NCI-H748 (cell line): ENCODE results near the gene EFHD1.
A peak's percentile ranks its signal among the peaks of the same experiment; 100 is the strongest.
"Not testable (repeated sequence)": the region's sequence is repeated elsewhere in the genome, so short reads cannot be mapped to it uniquely, and the experiment has no call there.

Source experiments
- DNase-seq: peaks from one replicate; lab custom pipeline; 2025; ENCODE audit not compliant: unreplicated experiment; lab: John Stamatoyannopoulos, UW

Gene EFHD1

DNA sequence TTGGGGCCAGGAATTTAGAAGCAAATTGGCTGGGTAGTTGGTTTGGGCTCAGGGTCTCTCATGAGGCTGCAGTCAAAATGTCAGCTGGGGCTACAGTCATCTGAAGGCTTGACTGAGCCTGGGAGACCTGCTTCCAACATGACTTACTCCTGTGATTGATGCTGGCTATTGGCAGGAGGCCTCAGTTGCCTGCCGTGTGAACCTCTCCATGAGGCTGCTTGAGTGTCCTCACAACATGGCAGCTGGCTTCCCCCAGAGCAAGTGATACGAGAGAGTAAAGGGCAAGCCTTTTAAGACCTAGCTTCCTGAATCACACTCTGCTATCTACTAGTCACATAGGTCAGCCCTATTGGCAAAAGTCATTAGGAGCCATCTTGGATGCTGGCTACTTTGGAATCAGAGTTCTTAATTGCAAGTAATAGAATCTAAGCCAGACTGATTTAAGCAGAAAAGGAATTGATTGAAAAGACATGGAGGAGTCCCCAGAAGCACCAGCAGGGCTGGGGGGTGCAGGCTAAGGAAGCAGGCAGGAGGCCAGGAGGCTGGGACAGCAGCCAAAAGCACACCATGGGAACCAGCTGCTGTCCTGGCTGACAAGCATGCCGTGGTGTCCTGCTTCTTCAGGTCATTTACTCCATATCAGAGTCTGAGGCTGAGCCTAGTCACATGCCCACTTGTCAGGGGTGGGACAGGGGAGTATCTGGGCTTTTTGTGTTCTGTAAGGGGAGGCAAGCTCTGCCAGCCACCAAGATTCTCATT is 55.9 kb downstream of the EFHD1 start:
- DNase-seq = no peak

DNA sequence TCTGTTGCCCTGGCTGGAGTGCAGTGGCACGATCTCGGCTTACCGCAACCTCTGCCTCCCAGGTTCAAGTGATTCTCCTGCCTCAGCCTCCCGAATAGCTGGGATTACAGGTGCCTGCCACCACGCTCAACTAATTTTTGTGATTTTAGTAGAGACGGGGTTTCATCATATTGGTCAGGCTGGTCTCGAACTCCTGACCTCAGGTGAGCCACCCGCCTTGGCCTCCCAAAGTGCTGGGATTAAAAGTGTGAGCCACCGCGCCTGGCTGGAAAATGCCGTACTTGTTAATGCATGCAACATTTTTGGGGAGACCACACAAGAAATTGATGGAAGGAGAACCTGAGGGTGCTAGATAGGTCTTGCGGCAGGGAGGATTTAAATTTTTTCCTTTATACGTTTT is 57.7 kb downstream of the EFHD1 start:
- not testable (repeated sequence) for DNase-seq

DNA sequence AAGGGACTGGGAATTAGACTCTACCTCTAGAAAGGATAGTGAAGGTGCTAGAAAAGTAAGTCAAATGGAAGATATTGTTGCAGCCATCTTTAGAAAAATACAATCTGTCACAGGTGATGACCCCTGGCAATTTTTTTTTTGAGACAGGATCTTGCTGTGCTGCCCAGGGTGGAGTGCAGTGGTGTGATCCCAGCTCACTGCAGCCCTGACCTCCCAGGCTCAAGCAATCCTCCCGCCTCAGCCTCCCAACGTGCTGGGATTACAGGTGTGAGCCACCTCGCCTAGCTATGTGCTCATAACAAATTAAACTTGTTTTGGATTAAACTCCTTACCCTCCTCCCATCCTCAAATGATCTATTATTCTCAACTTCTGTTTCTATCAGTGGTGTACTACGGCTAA is 59.9 kb downstream of the EFHD1 start:
- DNase-seq = no peak

DNA sequence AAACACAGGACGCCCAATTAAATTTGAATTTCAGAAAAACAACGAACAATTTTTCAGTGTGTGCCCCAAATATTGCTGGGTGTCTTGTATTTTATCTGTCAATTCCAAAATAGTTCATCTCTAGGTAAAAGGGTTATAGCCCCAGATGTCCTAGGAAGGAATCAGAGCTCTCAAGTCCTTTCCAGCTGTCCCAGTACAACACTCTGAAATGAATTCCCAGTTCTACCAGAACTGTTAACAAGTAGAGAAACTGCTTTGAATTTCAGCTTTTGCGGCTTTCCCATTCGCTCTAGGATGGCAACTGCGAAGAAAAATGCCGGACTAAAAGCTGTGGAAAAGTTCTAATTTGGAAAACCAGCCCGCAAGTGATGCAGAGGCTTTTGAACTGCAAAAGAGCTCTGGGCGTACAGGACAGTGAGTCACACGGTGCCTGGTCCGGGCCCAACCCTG is 63.2 kb downstream of the EFHD1 start:
- DNase-seq = no peak

GRCh38 chr2:232697059-232697806 is 63.8 kb downstream of the EFHD1 start, which contains the start of gene GIGYF2:
TSS of gene GIGYF2 (plus strand) at chr2:232697331. CDS start at chr2:232735198, 37,867 bp downstream.
- DNase-seq = peak; percentile 95

GRCh38 chr2:232697807-232698110 is 64.4 kb downstream of the EFHD1 start:
- DNase-seq = peak; percentile 65

DNA sequence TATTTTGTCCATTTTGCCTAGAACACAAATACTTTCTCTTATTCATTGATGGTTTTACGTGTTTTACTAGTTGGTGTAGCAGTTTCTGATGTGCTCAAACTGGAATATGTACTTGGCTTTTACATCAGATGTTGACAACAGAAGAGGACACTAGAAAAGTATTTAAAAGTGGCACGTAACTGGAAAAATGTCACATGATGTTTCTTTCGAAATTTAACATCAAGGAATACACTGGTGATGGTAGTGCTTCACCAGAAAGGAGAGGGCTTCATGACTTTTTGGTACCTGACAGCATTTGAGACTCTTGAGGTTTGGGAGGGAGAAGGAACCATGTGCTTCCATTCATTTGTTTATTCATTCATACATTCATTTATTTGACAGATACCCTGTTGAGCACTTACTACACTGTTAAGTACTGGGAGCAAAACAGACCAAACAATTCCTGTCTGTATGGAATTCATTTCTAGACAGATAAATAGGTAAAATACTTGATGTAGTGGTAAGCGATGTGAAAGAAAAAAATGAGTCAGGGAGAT is 65.2 kb downstream of the EFHD1 start:
- no peak for DNase-seq

GRCh38 chr2:232699110-232699509 is 65.7 kb downstream of the EFHD1 start:
- no peak for DNase-seq

GRCh38 chr2:232700154-232700553 is 66.8 kb downstream of the EFHD1 start:
- no peak for DNase-seq

DNA sequence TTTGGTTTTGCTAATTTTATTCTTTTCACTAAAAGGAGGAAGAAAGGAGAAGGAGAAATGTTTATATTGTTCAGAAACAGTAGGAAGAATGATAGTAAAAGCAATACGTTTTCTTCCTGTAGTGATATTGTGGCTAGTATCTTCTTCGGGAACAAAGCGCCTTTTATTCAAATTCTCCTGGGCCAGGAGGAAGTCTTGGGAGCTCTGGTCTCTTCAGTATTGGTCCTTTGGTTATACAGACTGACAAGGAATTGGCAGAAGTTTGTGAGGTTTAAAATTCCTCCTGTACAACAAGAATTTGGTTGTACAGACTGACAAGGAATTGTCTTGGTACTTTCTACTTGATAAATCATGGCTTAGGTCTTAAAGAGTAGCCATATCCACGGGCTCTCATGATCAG is 73.7 kb downstream of the EFHD1 start:
- DNase-seq = no peak

GRCh38 chr2:232713505-232713904 is 80.1 kb downstream of the EFHD1 start:
- DNase-seq = no peak

DNA sequence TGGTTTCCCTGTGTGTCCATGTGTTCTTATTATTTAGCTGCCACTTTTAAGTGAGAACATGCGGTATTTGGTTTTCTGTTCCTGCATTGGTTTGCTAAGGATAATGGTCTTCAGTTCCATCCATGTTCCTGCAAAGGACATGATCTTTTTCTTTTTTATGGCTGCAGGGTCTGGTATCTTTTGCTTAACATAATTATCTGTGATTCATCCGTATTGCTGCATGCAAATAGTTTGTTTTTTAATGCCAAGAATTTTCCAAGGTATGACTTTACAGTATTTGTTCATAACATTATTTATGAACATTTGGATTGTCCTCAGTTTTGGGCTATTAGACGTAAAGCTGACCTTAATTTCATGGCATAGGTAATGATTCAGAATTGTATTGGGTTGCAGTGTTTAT is 81.6 kb downstream of the EFHD1 start:
- no peak for DNase-seq

GRCh38 chr2:232720056-232720455 is 86.7 kb downstream of the EFHD1 start:
- DNase-seq = not testable (repeated sequence)

GRCh38 chr2:232721261-232721660 is 87.9 kb downstream of the EFHD1 start:
- DNase-seq = no peak

GRCh38 chr2:232721882-232722281 is 88.5 kb downstream of the EFHD1 start:
- DNase-seq = no peak

- no peak for DNase-seq
Observed at GRCh38 chr2:232723027-232723426, 89.6 kb downstream of the EFHD1 start.

GRCh38 chr2:232728785-232729184 is 95.4 kb downstream of the EFHD1 start:
- no peak for DNase-seq

- no peak for DNase-seq
Observed at GRCh38 chr2:232731470-232731869, 98.1 kb downstream of the EFHD1 start.
